H1 (cell line): ENCODE results near the gene CNFN. TPM values are rescaled to one million over a fixed set of nuclear protein-coding genes. Genes with fewer than 3 reads are reported as not detected.

Source experiments
- EZH2 ChIP-seq: fragments of 200-600 bp; sonication (generic); IDR thresholded peaks from 2 replicates; pipeline ENCODE4 v1.7.1; 2012; ENCODE audit warnings: low read depth, mild to moderate bottlenecking, moderate library complexity, low read length, inconsistent platforms; ENCODE audit not compliant: severe bottlenecking
- MAX ChIP-seq: IDR thresholded peaks from 2 replicates; pipeline ENCODE4 v1.6.1; 2012; ENCODE audit warnings: inconsistent platforms
- polyA plus RNA-seq, 7 experiments: library from polyadenylated mRNA; depleted of rRNA in 3 of 7; stranded (reverse) in 5 of 7; unstranded in 2 of 7; fragments of >200 nt in 5 of 7; fragments of 200-250 nt in 2 of 7; gene quantifications; 1 replicate in 5 of 7; 2 replicates in 1 of 7; 4 replicates in 1 of 7; pipeline versions ENCODE4 v1.2.1 to v1.2.3, GENCODE V29; 2011 to 2013; ENCODE audit warnings: missing spikeins in 2 of 7, mixed read lengths in 2 of 7
- total RNA-seq: library from RNA; stranded (reverse); fragmentation: NEBNext Ultra II Directional; extraction: Animal tissue kit (Norgen Biotek cat#: 25700); gene quantifications from 2 replicates; pipeline ENCODE4 v1.2.1, GENCODE V29; 2021

Gene CNFN
- total and polyA plus RNA-seq, 2 of the 8 experiments (the other 6 are each of a cell fraction or from before 2014, with no cell fraction given) = 8.9 to 31.5 TPM

GRCh38 chr19:42368765-42369164 is 21.3 kb downstream of the CNFN start (continued):
- no peak for TF ChIP-seq EZH2
- no peak for TF ChIP-seq MAX
